Liver (tissue), 9 donors: ENCODE measurements around the gene ADAP1. TPM values are rescaled to one million over a fixed set of nuclear protein-coding genes. Genes with fewer than 3 reads are reported as not detected.

ENCODE experiments used
- DNase-seq: peaks from one replicate; pipeline ENCODE4 v3.0.0-alpha.2; 2017; ENCODE audit warnings: low spot score
- H3K27ac ChIP-seq, 2 donors: one replicate each; pipeline ENCODE4 v1.7.0; 2013; ENCODE audit warnings: inconsistent platforms in 2 of 2, low read length in 2 of 2, control low read depth in 1 of 2, low read depth in 1 of 2, mild to moderate bottlenecking in 1 of 2
- H3K27me3 ChIP-seq, 4 donors: one replicate each; pipeline versions ENCODE4 v1.6.1 to v1.7.0; 2013; ENCODE audit warnings: low read length in 3 of 4, inconsistent platforms in 1 of 4, mild to moderate bottlenecking in 1 of 4, moderate library complexity in 1 of 4; ENCODE audit not compliant: control insufficient read depth in 4 of 4, insufficient read depth in 4 of 4
- H3K36me3 ChIP-seq, 4 donors: one replicate each; pipeline versions ENCODE4 v1.6.1 to v1.7.0; 2013; ENCODE audit warnings: low read length in 3 of 4, mild to moderate bottlenecking in 3 of 4, low read depth in 1 of 4, moderate library complexity in 1 of 4; ENCODE audit not compliant: control insufficient read depth in 4 of 4, insufficient read depth in 3 of 4
- H3K4me1 ChIP-seq, 4 donors: one replicate each; pipeline versions ENCODE4 v1.6.1 to v1.7.0; 2013; ENCODE audit warnings: low read length in 3 of 4, mild to moderate bottlenecking in 3 of 4, moderate library complexity in 1 of 4; ENCODE audit not compliant: control insufficient read depth in 4 of 4, insufficient read depth in 4 of 4
- H3K4me3 ChIP-seq, 3 donors: one replicate each; pipeline versions ENCODE4 v1.6.1 to v1.7.0; 2013; ENCODE audit warnings: low read length in 3 of 3, control low read depth in 1 of 3, low read depth in 1 of 3, mild to moderate bottlenecking in 1 of 3
- H3K9ac ChIP-seq, 2 donors: one replicate each; pipeline ENCODE4 v1.7.0; 2013; ENCODE audit warnings: low read length in 2 of 2, mild to moderate bottlenecking in 2 of 2, moderate library complexity in 2 of 2, control low read depth in 1 of 2, low read depth in 1 of 2
- H3K9me3 ChIP-seq, 4 donors: one replicate each; pipeline versions ENCODE4 v1.6.1 to v1.7.0; 2013; ENCODE audit warnings: low read length in 3 of 4; ENCODE audit not compliant: control insufficient read depth in 4 of 4
- ATF3 ChIP-seq: IDR thresholded peaks from 2 replicates; pipeline ENCODE4 v1.6.1; 2016; ENCODE audit warnings: antibody characterized with exemption
- CTCF ChIP-seq: fragments of 150-350 bp; IDR thresholded peaks from 2 replicates; pipeline ENCODE4 v1.5.1; 2017; ENCODE audit warnings: improper control_type of control experiment, low read depth, low read length; ENCODE audit not compliant: missing input control
- EGR1 ChIP-seq, 2 donors: IDR thresholded peaks; 2 replicates each; pipeline ENCODE4 v1.6.1; 2016 to 2018; ENCODE audit warnings: antibody characterized with exemption in 2 of 2, low read depth in 2 of 2
- FOXA1 ChIP-seq: IDR thresholded peaks from 2 replicates; pipeline ENCODE4 v1.6.1; 2016; ENCODE audit warnings: antibody characterized with exemption
- FOXA2 ChIP-seq: IDR thresholded peaks from 2 replicates; pipeline ENCODE4 v1.6.1; 2016; ENCODE audit warnings: antibody characterized with exemption
- GABPA ChIP-seq, 2 donors: IDR thresholded peaks in 1 of 2; conservative IDR thresholded peaks in 1 of 2; 2 replicates each; pipeline ENCODE4 v1.6.1; 2016; ENCODE audit warnings: antibody characterized with exemption in 2 of 2, mild to moderate bottlenecking in 1 of 2, moderate library complexity in 1 of 2
- HNF4A ChIP-seq, 2 donors: conservative IDR thresholded peaks; 2 replicates each; pipeline ENCODE4 v1.6.1; 2016; ENCODE audit warnings: antibody characterized with exemption in 2 of 2, mild to moderate bottlenecking in 2 of 2
- HNF4G ChIP-seq: IDR thresholded peaks from 2 replicates; pipeline ENCODE4 v1.6.1; 2016; ENCODE audit warnings: antibody characterized with exemption
- JUND ChIP-seq, 2 donors: IDR thresholded peaks; 2 replicates each; pipeline ENCODE4 v1.6.1; 2016; ENCODE audit warnings: antibody characterized with exemption in 2 of 2
- MAX ChIP-seq: IDR thresholded peaks from 2 replicates; pipeline ENCODE4 v1.6.1; 2016; ENCODE audit warnings: antibody characterized with exemption
- NR2F2 ChIP-seq: IDR thresholded peaks from 2 replicates; pipeline ENCODE4 v1.6.1; 2016; ENCODE audit warnings: antibody characterized with exemption
- RAD21 ChIP-seq, 2 donors: IDR thresholded peaks; 2 replicates each; pipeline ENCODE4 v1.6.1; 2016; ENCODE audit warnings: antibody characterized with exemption in 2 of 2, mild to moderate bottlenecking in 2 of 2
- RXRA ChIP-seq, 2 donors: IDR thresholded peaks; 2 replicates each; pipeline ENCODE4 v1.6.1; 2017 to 2018; ENCODE audit warnings: antibody characterized with exemption in 2 of 2, mild to moderate bottlenecking in 1 of 2
- SP1 ChIP-seq: IDR thresholded peaks from 2 replicates; pipeline ENCODE4 v1.6.1; 2018; ENCODE audit warnings: antibody characterized with exemption, mild to moderate bottlenecking
- TAF1 ChIP-seq: conservative IDR thresholded peaks from 2 replicates; pipeline ENCODE4 v1.6.1; 2016; ENCODE audit warnings: antibody characterized with exemption, mild to moderate bottlenecking
- YY1 ChIP-seq: IDR thresholded peaks from 2 replicates; pipeline ENCODE4 v1.6.1; 2016; ENCODE audit warnings: antibody characterized with exemption, mild to moderate bottlenecking
- ZBTB33 ChIP-seq: IDR thresholded peaks from 2 replicates; pipeline ENCODE4 v1.6.1; 2016; ENCODE audit warnings: antibody characterized with exemption
- whole genome bisulfite sequencing: extraction: QIAGEN DNeasy Blood & Tissue Kit; methylation state at CpG from one replicate; pipeline ENCODE4 v1.1.7; 2013; 5-methylcytosine and 5-hydroxymethylcytosine counted together
- polyA plus RNA-seq, 2 donors: library from polyadenylated mRNA; stranded (reverse) in 1 of 2; unstranded in 1 of 2; fragments of 200-250 nt in 1 of 2; fragments of >200 nt in 1 of 2; fragmentation: Nextera tagmentation in 1 of 2; extraction: Ambion mirVana in 1 of 2; gene quantifications; one replicate each; pipeline versions ENCODE4 v1.2.1 to v1.2.3, GENCODE V29; 2013 to 2015
- total RNA-seq, 2 donors: library from RNA; depleted of rRNA; stranded (reverse); fragments of >200 nt; gene quantifications; one replicate each; pipeline ENCODE4 v1.2.3, GENCODE V29; 2014
- TF ChIP-seq, protein P1 (sequence below): IDR thresholded peaks from 2 replicates; pipeline ENCODE4 v1.6.1; 2016; ENCODE audit warnings: antibody characterized with exemption, mild to moderate bottlenecking
- donor health status: healthy.
- donor health status: healthy.
- donor health status: healthy.
- donor health status: healthy.
- donor health status: healthy.

ADAP1 gene
- total and polyA plus RNA-seq, 4 donors: 0.46 to 3.7 (median 2.7) TPM

DNA sequence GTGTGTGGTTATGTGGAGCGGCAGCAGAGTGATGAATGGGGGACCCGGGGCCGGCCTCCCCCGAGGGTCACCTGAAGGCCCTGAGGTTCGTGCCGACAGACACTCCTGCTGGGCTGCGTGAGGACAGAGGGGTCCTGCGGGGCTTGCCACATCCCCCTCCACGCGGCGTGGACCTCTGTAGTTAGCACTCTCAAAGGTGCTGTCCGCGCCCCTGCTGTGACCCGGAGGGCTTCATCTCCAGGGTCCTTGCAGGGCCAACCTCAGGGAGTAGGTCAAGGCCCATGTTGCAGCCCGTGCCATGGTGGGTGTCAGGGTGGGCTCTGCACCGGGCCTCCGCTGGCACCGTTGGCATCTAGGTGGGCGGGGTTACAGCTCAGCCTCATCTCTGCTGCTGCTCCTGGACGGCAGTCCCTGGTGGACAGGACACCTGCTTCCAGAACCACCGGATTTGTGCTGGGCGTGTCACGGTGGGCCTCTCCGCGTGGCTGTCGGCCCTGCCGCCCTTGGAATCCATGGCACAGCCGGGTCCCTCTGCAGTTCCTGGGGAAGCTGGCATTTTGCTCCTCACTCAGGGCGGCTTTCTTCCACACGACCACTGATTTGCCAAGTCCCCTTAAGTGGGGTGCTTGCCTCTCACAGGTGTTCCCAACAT, 97.9 kb downstream of the ADAP1 start:
- Histone ChIP-seq H3K4me3 (peak overlapping the region in 1 of 3 donors; percentile 24), H3K27ac (peak overlapping the region; percentile 87 to 93), H3K9me3 (no peaks in the 10 kb centered on the region), H3K9ac (peak overlapping the region; percentile 58 to 75), H3K27me3 (no peaks in the 10 kb centered on the region), H3K4me1 (peaks cover 11 to 37% (median 22%) of the 10 kb centered on the region in 4 donors), H3K36me3 (peaks cover 9 to 51% (median 36%) of the 10 kb centered on the region in 4 donors)
- no peak for DNase-seq
- TF ChIP-seq ZBTB33: no peak
- no peak for TF ChIP-seq YY1
- no peak for TF ChIP-seq NR2F2
- TF ChIP-seq FOXA2: no peak
- TF ChIP-seq HNF4G: no peak
- no peak for TF ChIP-seq RAD21 (IDR thresholded peaks at IDR 0.05)
- TF ChIP-seq CTCF: no peak
- no peak for TF ChIP-seq JUND (IDR thresholded peaks at IDR 0.05)
- TF ChIP-seq GABPA (IDR thresholded peaks at IDR 0.05 in 1 of 2, conservative IDR thresholded peaks at IDR 0.05 in 1 of 2): no peak
- no peak for TF ChIP-seq EGR1 (IDR thresholded peaks at IDR 0.05; ENCODE audit: low read depth in 2 of 2)
- TF ChIP-seq RXRA (IDR thresholded peaks at IDR 0.05): no peak
- no peak for TF ChIP-seq MAX
- TF ChIP-seq, protein P1, sequence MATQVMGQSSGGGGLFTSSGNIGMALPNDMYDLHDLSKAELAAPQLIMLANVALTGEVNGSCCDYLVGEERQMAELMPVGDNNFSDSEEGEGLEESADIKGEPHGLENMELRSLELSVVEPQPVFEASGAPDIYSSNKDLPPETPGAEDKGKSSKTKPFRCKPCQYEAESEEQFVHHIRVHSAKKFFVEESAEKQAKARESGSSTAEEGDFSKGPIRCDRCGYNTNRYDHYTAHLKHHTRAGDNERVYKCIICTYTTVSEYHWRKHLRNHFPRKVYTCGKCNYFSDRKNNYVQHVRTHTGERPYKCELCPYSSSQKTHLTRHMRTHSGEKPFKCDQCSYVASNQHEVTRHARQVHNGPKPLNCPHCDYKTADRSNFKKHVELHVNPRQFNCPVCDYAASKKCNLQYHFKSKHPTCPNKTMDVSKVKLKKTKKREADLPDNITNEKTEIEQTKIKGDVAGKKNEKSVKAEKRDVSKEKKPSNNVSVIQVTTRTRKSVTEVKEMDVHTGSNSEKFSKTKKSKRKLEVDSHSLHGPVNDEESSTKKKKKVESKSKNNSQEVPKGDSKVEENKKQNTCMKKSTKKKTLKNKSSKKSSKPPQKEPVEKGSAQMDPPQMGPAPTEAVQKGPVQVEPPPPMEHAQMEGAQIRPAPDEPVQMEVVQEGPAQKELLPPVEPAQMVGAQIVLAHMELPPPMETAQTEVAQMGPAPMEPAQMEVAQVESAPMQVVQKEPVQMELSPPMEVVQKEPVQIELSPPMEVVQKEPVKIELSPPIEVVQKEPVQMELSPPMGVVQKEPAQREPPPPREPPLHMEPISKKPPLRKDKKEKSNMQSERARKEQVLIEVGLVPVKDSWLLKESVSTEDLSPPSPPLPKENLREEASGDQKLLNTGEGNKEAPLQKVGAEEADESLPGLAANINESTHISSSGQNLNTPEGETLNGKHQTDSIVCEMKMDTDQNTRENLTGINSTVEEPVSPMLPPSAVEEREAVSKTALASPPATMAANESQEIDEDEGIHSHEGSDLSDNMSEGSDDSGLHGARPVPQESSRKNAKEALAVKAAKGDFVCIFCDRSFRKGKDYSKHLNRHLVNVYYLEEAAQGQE: no peak
- TF ChIP-seq FOXA1: no peak
- TF ChIP-seq HNF4A (conservative IDR thresholded peaks at IDR 0.05): no peak
- no peak for TF ChIP-seq SP1
- TF ChIP-seq TAF1: no peak
- TF ChIP-seq ATF3: no peak
- WGBS: 80% methylated on average over 30 of the region's 30 CpGs
